GM23338 (cell line): ENCODE results near the gene ZNF346. TPM values are rescaled to one million over a fixed set of nuclear protein-coding genes. Genes with fewer than 3 reads are reported as not detected.

Experiments
- ATAC-seq: fragments of 200-7000 bp; cut with Tn5 transposase; 3 replicates; pipeline ENCODE4 v1.9.1; 2020
- DNase-seq: peaks from one replicate; pipeline ENCODE4 v3.0.0-alpha.2; 2015; ENCODE audit warnings: low spot score
- H2AFZ ChIP-seq: fragments of 200-600 bp; sonication (generic); 2 replicates; pipeline ENCODE4 v1.8.0; 2016; ENCODE audit warnings: antibody characterized with exemption, mild to moderate bottlenecking, moderate library complexity
- H3F3A ChIP-seq: fragments of 200-600 bp; sonication (generic); replicated peaks from 2 replicates; pipeline ENCODE4 v1.8.0; 2017; ENCODE audit warnings: antibody characterized with exemption, mixed run types, low read depth
- H3K27ac ChIP-seq: fragments of 200-600 bp; sonication (generic); 2 replicates; pipeline ENCODE4 v1.6.1; 2016; ENCODE audit warnings: low read depth
- H3K27me3 ChIP-seq: fragments of 200-600 bp; sonication (generic); 2 replicates; pipeline ENCODE4 v1.8.0; 2016; ENCODE audit warnings: mild to moderate bottlenecking, mixed run types, moderate library complexity; ENCODE audit not compliant: insufficient read depth
- H3K36me3 ChIP-seq: fragments of 200-600 bp; sonication (generic); 2 replicates; pipeline ENCODE4 v1.8.0; 2016; ENCODE audit warnings: mild to moderate bottlenecking; ENCODE audit not compliant: insufficient read depth
- H3K4me1 ChIP-seq: fragments of 200-600 bp; sonication (generic); 2 replicates; pipeline ENCODE4 v1.8.0; 2016; ENCODE audit warnings: mild to moderate bottlenecking, moderate library complexity; ENCODE audit not compliant: insufficient read depth
- H3K4me2 ChIP-seq: fragments of 200-600 bp; sonication (generic); 2 replicates; pipeline ENCODE4 v1.7.1; 2017; ENCODE audit warnings: mixed run types
- H3K4me3 ChIP-seq: fragments of 200-600 bp; sonication (generic); 2 replicates; pipeline ENCODE4 v1.6.1; 2016; ENCODE audit warnings: mixed run types
- H3K79me2 ChIP-seq: fragments of 200-600 bp; sonication (generic); replicated peaks from 2 replicates; pipeline ENCODE4 v1.8.0; 2017; ENCODE audit warnings: mild to moderate bottlenecking; ENCODE audit not compliant: insufficient read depth
- H3K9me2 ChIP-seq: fragments of 200-600 bp; sonication (generic); 2 replicates; pipeline ENCODE4 v1.8.0; 2017; ENCODE audit not compliant: insufficient read depth
- H4K20me1 ChIP-seq: fragments of 200-600 bp; sonication (generic); replicated peaks from 2 replicates; pipeline ENCODE4 v1.8.0; 2017; ENCODE audit warnings: mild to moderate bottlenecking; ENCODE audit not compliant: insufficient read depth
- H3K27ac Mint-ChIP-seq: 2 replicates; pipeline ENCODE4 v1.8.0; 2020; ENCODE audit warnings: inconsistent platforms, mild to moderate bottlenecking, moderate library complexity, mixed read lengths
- H3K27me3 Mint-ChIP-seq: 3 replicates; pipeline ENCODE4 v1.8.0; 2022; ENCODE audit warnings: low read depth, mild to moderate bottlenecking, moderate library complexity, mixed read lengths, inconsistent platforms; ENCODE audit not compliant: insufficient read depth, poor library complexity
- H3K36me3 Mint-ChIP-seq: 3 replicates; pipeline ENCODE4 v1.8.0; 2021; ENCODE audit warnings: low read depth, mild to moderate bottlenecking, inconsistent platforms, moderate library complexity, mixed read lengths
- H3K4me1 Mint-ChIP-seq: 3 replicates; pipeline ENCODE4 v1.8.0; 2020; ENCODE audit warnings: mild to moderate bottlenecking, inconsistent platforms, mixed read lengths
- H3K4me3 Mint-ChIP-seq: 3 replicates; pipeline ENCODE4 v1.8.0; 2021; ENCODE audit warnings: moderate library complexity, mild to moderate bottlenecking, inconsistent platforms, mixed read lengths
- H3K9me3 Mint-ChIP-seq: 3 replicates; pipeline ENCODE4 v1.8.0; 2020; ENCODE audit warnings: moderate library complexity, mild to moderate bottlenecking, inconsistent platforms, mixed read lengths
- CREB1 ChIP-seq: fragments of 250-450 bp; sonication (Bioruptor Pico); IDR thresholded peaks from 2 replicates; pipeline ENCODE4 v1.5.0; 2020; ENCODE audit warnings: low read depth, mild to moderate bottlenecking, moderate library complexity
- JUNB ChIP-seq: IDR thresholded peaks from one replicate; pipeline ENCODE4 v1.6.1; 2016; ENCODE audit warnings: antibody characterized with exemption; ENCODE audit not compliant: unreplicated experiment
- STAT1 ChIP-seq: IDR thresholded peaks from one replicate; pipeline ENCODE4 v1.6.1; 2016; ENCODE audit warnings: antibody characterized with exemption; ENCODE audit not compliant: unreplicated experiment
- ZNF114 ChIP-seq: fragments of 250-450 bp; sonication (Bioruptor Pico); IDR thresholded peaks from 2 replicates; pipeline ENCODE4 v1.5.0; 2020; ENCODE audit warnings: mild to moderate bottlenecking, moderate library complexity
- ZNF331 ChIP-seq: fragments of 250-450 bp; sonication (Bioruptor Pico); IDR thresholded peaks from 2 replicates; pipeline ENCODE4 v1.5.0; 2020; ENCODE audit warnings: low read depth, mild to moderate bottlenecking, moderate library complexity
- polyA plus RNA-seq: library from polyadenylated mRNA; unstranded; fragments of >200 nt; fragmentation: Nextera tagmentation; extraction: Ambion mirVana; gene quantifications from 2 replicates; pipeline ENCODE4 v1.2.1, GENCODE V29; 2016
- total RNA-seq: library from RNA; depleted of rRNA; stranded (reverse); fragments of >200 nt; shearing (Covaris generic); gene quantifications from 2 replicates; pipeline ENCODE4 v1.2.3, GENCODE V29; 2014
- TF ChIP-seq, protein P1 (sequence below): fragments of 250-450 bp; sonication (Bioruptor Pico); IDR thresholded peaks from 2 replicates; pipeline ENCODE4 v1.5.0; 2020; ENCODE audit warnings: mild to moderate bottlenecking, moderate library complexity
- TF ChIP-seq, protein P2 (sequence below): IDR thresholded peaks from one replicate; pipeline ENCODE4 v1.6.1; 2018; ENCODE audit warnings: antibody characterized with exemption; ENCODE audit not compliant: unreplicated experiment

The ZNF346 gene
- total and polyA plus RNA-seq, 2 experiments from 2014 or later: 11.0 to 27.2 TPM

DNA sequence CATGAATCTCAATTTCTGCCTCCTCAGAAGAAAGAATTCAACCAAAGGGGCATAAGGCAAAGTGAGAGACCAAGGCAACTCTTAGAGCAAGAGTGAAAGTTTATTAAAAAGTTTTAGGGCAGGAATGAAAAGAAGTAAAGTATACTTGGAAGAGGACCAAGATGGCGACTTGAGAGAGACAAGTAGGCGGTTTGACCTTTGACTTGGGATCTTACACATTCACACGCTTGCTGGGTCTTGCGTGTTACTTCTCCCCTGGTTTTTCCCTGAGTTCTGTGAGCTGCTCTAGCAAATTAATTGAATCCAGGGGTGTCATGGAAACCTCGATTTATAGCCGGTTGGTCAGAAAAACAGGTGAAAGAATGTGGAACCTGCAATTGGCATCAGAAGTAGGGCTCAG lies 7.0 kb downstream of the ZNF346 start (continued):
- TF ChIP-seq, protein P1, sequence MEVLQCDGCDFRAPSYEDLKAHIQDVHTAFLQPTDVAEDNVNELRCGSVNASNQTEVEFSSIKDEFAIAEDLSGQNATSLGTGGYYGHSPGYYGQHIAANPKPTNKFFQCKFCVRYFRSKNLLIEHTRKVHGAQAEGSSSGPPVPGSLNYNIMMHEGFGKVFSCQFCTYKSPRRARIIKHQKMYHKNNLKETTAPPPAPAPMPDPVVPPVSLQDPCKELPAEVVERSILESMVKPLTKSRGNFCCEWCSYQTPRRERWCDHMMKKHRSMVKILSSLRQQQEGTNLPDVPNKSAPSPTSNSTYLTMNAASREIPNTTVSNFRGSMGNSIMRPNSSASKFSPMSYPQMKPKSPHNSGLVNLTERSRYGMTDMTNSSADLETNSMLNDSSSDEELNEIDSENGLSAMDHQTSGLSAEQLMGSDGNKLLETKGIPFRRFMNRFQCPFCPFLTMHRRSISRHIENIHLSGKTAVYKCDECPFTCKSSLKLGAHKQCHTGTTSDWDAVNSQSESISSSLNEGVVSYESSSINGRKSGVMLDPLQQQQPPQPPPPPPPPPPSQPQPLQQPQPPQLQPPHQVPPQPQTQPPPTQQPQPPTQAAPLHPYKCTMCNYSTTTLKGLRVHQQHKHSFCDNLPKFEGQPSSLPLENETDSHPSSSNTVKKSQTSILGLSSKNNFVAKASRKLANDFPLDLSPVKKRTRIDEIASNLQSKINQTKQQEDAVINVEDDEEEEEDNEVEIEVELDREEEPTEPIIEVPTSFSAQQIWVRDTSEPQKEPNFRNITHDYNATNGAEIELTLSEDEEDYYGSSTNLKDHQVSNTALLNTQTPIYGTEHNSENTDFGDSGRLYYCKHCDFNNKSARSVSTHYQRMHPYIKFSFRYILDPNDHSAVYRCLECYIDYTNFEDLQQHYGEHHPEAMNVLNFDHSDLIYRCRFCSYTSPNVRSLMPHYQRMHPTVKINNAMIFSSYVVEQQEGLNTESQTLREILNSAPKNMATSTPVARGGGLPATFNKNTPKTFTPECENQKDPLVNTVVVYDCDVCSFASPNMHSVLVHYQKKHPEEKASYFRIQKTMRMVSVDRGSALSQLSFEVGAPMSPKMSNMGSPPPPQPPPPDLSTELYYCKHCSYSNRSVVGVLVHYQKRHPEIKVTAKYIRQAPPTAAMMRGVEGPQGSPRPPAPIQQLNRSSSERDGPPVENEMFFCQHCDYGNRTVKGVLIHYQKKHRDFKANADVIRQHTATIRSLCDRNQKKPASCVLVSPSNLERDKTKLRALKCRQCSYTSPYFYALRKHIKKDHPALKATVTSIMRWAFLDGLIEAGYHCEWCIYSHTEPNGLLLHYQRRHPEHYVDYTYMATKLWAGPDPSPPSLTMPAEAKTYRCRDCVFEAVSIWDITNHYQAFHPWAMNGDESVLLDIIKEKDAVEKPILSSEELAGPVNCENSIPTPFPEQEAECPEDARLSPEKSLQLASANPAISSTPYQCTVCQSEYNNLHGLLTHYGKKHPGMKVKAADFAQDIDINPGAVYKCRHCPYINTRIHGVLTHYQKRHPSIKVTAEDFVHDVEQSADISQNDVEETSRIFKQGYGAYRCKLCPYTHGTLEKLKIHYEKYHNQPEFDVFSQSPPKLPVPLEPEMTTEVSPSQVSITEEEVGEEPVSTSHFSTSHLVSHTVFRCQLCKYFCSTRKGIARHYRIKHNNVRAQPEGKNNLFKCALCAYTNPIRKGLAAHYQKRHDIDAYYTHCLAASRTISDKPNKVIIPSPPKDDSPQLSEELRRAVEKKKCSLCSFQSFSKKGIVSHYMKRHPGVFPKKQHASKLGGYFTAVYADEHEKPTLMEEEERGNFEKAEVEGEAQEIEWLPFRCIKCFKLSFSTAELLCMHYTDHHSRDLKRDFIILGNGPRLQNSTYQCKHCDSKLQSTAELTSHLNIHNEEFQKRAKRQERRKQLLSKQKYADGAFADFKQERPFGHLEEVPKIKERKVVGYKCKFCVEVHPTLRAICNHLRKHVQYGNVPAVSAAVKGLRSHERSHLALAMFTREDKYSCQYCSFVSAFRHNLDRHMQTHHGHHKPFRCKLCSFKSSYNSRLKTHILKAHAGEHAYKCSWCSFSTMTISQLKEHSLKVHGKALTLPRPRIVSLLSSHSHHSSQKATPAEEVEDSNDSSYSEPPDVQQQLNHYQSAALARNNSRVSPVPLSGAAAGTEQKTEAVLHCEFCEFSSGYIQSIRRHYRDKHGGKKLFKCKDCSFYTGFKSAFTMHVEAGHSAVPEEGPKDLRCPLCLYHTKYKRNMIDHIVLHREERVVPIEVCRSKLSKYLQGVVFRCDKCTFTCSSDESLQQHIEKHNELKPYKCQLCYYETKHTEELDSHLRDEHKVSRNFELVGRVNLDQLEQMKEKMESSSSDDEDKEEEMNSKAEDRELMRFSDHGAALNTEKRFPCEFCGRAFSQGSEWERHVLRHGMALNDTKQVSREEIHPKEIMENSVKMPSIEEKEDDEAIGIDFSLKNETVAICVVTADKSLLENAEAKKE: no peak

DNA sequence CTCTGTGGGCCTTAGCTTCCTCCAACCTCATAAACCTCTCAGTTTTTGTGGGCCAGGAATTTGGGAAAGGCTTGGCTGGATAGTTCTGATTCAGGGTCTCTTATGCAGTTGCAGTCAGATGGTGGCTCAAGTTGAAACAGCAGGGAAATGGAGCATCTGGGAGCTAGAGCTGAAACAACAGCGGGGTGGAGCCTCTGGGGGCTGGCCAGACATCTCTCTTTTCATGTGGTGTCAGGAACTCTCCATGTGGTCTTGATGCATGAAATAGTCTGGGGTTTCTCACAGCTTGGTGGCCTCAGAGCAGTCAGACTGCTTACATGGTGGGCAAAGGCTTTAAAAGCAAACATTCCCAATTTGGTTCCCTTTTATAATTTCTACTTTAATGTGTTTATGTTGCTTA lies 13.5 kb downstream of the ZNF346 start:
- peak; percentile 58 for DNase-seq
- TF ChIP-seq JUNB (no peak), STAT1 (no peak), CREB1 (CRISPR knock-in tag) (no peak), ZNF114 (CRISPR knock-in tag) (no peak), ZNF331 (CRISPR knock-in tag) (no peak)
- TF ChIP-seq, protein P2, sequence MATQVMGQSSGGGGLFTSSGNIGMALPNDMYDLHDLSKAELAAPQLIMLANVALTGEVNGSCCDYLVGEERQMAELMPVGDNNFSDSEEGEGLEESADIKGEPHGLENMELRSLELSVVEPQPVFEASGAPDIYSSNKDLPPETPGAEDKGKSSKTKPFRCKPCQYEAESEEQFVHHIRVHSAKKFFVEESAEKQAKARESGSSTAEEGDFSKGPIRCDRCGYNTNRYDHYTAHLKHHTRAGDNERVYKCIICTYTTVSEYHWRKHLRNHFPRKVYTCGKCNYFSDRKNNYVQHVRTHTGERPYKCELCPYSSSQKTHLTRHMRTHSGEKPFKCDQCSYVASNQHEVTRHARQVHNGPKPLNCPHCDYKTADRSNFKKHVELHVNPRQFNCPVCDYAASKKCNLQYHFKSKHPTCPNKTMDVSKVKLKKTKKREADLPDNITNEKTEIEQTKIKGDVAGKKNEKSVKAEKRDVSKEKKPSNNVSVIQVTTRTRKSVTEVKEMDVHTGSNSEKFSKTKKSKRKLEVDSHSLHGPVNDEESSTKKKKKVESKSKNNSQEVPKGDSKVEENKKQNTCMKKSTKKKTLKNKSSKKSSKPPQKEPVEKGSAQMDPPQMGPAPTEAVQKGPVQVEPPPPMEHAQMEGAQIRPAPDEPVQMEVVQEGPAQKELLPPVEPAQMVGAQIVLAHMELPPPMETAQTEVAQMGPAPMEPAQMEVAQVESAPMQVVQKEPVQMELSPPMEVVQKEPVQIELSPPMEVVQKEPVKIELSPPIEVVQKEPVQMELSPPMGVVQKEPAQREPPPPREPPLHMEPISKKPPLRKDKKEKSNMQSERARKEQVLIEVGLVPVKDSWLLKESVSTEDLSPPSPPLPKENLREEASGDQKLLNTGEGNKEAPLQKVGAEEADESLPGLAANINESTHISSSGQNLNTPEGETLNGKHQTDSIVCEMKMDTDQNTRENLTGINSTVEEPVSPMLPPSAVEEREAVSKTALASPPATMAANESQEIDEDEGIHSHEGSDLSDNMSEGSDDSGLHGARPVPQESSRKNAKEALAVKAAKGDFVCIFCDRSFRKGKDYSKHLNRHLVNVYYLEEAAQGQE: no peak

More for the DNA sequence above, 13.5 kb downstream of the ZNF346 start:
- Mint-ChIP-seq H3K4me1 (peaks cover 9% of the 10 kb centered on the region), H3K9me3 (no peaks in the 10 kb centered on the region), H3K27ac (peak overlapping the region; percentile 61), H3K36me3 (peaks cover 7% of the 10 kb centered on the region; the same call in 1 of the 3 replicates), H3K4me3 (no peak overlapping the region), H3K27me3 (peaks cover 4% of the 10 kb centered on the region)
- Histone ChIP-seq H3K4me3 (no peak overlapping the region), H3K79me2 (peaks cover 62% of the 10 kb centered on the region), H3K4me1 (peaks cover 12% of the 10 kb centered on the region; the same call in 1 of the 2 replicates), H4K20me1 (peaks cover 19% of the 10 kb centered on the region), H3F3A (no peaks in the 10 kb centered on the region), H2AFZ (no peak overlapping the region), H3K4me2 (no peak overlapping the region), H3K27me3 (no peaks in the 10 kb centered on the region), H3K36me3 (no peaks in the 10 kb centered on the region; the same call in 1 of the 2 replicates), H3K27ac (peak overlapping the region; percentile 67), H3K9me2 (no peaks in the 10 kb centered on the region)
- peak; percentile 91 for ATAC-seq
